Activated CD4-positive, alpha-beta memory T cell treated with anti-CD3 and anti-CD28 coated beads, Interleukin-2, amount 10 ng/mL, durations not matched to agents 7 days and 5 days (primary cell): ENCODE data around the gene ITGB4. TPM values are rescaled to one million over a fixed set of nuclear protein-coding genes. Genes with fewer than 3 reads are reported as not detected.
A peak's percentile ranks its signal among the peaks of the same experiment; 100 is the strongest.

Experiments used
- CTCF ChIA-PET: fragments of 350-600 bp; sonication (Branson Sonifier 250); formaldehyde crosslinking; loops from one replicate; lab custom pipeline; 2021; ENCODE audit warnings: antibody characterized with exemption, inconsistent platforms; lab: Charles Lee
- POLR2A ChIA-PET: fragments of 350-600 bp; sonication (Branson Sonifier 250); formaldehyde crosslinking; loops from one replicate; lab custom pipeline; 2021; ENCODE audit warnings: antibody characterized with exemption; lab: Charles Lee
- DNase-seq: peaks from one replicate; pipeline ENCODE4 v3.0.0-alpha.2; 2020
- H3K27ac Mint-ChIP-seq: one replicate; pipeline ENCODE4 v1.8.0; 2021; ENCODE audit warnings: mild to moderate bottlenecking, mixed read lengths
- H3K27me3 Mint-ChIP-seq: one replicate; pipeline ENCODE4 v1.8.0; 2021; ENCODE audit warnings: mixed read lengths
- H3K36me3 Mint-ChIP-seq: one replicate; pipeline ENCODE4 v1.8.0; 2021; ENCODE audit warnings: low read depth, mixed read lengths
- H3K4me1 Mint-ChIP-seq: one replicate; pipeline ENCODE4 v1.8.0; 2021; ENCODE audit warnings: mixed read lengths
- H3K4me3 Mint-ChIP-seq: one replicate; pipeline ENCODE4 v1.8.0; 2021; ENCODE audit warnings: mild to moderate bottlenecking, mixed read lengths
- H3K9me3 Mint-ChIP-seq: one replicate; pipeline ENCODE4 v1.8.0; 2021; ENCODE audit warnings: mixed read lengths
- total RNA-seq, 2 experiments: library from RNA; stranded (reverse); gene quantifications; one replicate each; pipeline ENCODE4 v1.2.3, GENCODE V29; 2021

ITGB4 gene
- total RNA-seq, 2 experiments from 2014 or later, result 0.43 to 0.68 TPM

DNA sequence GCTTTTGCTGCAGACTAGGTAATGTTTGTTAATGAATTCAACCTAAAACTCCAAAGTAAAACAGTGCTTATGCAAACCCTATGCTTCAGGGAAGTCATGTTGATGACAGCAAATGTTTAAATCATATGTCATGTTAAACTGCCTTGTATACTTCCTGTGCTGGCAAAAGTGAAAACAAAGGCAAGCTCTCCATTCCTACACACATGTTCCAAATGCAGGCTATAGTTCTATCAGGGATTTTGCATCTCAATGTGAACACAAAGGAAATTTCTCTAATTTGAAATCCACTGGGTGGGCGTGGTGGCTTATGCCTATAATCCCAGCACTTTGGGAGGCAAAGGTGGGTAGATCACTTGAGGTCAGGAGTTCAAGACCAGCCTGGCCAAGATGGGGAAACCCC is 82.6 kb downstream of the ITGB4 start:
- peaks cover 11% of the 10 kb centered on the region for H3K36me3 Mint-ChIP-seq
- peak overlapping the region; percentile 24 for H3K27ac Mint-ChIP-seq
- H3K4me3 Mint-ChIP-seq, result no peak overlapping the region

DNA sequence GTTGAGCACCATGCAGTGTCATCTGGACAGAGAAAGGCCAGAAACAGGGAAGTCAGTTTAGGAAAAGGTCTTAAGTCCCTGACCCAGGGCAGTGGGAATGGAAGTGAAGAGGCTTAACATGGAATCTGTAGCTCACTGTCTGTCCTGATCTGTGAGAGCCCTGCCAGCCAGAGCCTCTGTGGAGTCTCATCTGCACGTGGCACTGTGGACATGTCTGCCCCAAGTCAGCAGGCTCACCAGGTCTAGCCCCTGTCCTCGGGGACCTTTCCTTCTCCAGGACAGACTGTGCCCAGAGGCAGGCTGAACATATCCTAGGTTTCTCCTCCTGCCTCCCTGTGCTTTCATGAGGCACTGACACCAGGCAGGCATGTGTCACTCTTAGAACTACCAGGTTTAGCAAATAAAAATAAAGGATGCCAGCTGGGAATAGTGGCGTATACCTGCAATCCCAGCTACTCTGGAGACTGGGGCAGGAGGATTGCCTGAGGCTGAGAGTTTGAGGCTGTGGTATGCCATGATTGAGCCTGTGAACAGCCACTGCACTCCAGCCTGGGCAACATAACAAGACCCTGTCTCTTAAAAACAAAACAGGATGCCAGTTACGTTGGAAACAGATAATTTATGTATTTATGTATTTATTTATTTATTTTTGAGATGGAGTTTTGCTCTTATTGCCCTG is 85.7 kb downstream of the ITGB4 start:
- ChIA-PET POLR2A (interaction anchor here (0.9 kb wide), 1 partner anchor 20 kb away, joined by 4 read pairs; no protein-coding TSS in a partner anchor), CTCF (interaction anchor here (1.3 kb wide), 1 partner anchor 11 kb away, joined by 3 read pairs; no protein-coding TSS in a partner anchor)
- Mint-ChIP-seq H3K9me3 (no peaks in the 10 kb centered on the region), H3K4me1 (peaks cover 12% of the 10 kb centered on the region), H3K4me3 (no peak overlapping the region), H3K27me3 (no peaks in the 10 kb centered on the region), H3K36me3 (peaks cover 3% of the 10 kb centered on the region), H3K27ac (no peak overlapping the region)
- DNase-seq, result no peak

More for the DNA sequence above, 82.6 kb downstream of the ITGB4 start:
- Mint-ChIP-seq H3K4me1 (peaks cover 12% of the 10 kb centered on the region), H3K27me3 (no peaks in the 10 kb centered on the region), H3K9me3 (no peaks in the 10 kb centered on the region)
- POLR2A ChIA-PET, result interaction anchor here (1.3 to 2.7 kb wide), 4 partner anchors 8 to 25 kb away, joined by 3 to 26 read pairs (median 4); partner anchors contain the start of gene UNK
- DNase-seq, result no peak
- CTCF ChIA-PET, result interaction anchor here (0.6 to 1.4 kb wide), 6 partner anchors 21 to 574 kb away, joined by 3 to 5 read pairs (median 3); partner anchors contain the start of gene UNC13D

Other genes starting within 250 kb of the ITGB4 start
- gene CASKIN2, start 205.9 kb upstream of the ITGB4 start, total RNA-seq, result 1 to 10 TPM; 1.5 to 1.9 TPM
- gene TSEN54, start 204.9 kb upstream of the ITGB4 start, total RNA-seq, result 10 to 100 TPM; 55.6 to 60.5 TPM
- 10 to 100 TPM; 25.9 to 27.8 TPM for gene LLGL2, start 195.8 kb upstream of the ITGB4 start, total RNA-seq
- 10 to 100 TPM; 11.3 to 13.7 TPM for gene MYO15B, start 133.7 kb upstream of the ITGB4 start, total RNA-seq
- not detected for gene SMIM5, start 88.0 kb upstream of the ITGB4 start, total RNA-seq
- gene RECQL5, start 54.3 kb upstream of the ITGB4 start, total RNA-seq, result 10 to 100 TPM; 38.3 TPM
- gene SAP30BP, start 54.1 kb upstream of the ITGB4 start, total RNA-seq, result 10 to 100 TPM; 87.2 to 89.6 TPM
- 10 to 100 TPM; 40.0 to 40.6 TPM for gene GALK1, start 43.7 kb downstream of the ITGB4 start, total RNA-seq
- 10 to 100 TPM; 26.1 TPM for gene UNK, start 63.3 kb downstream of the ITGB4 start, total RNA-seq
- 100 to 1,000 TPM; 179 to 190 TPM for gene UNC13D, start 122.9 kb downstream of the ITGB4 start, total RNA-seq
- 100 to 1,000 TPM; 107 to 114 TPM for gene WBP2, start 133.9 kb downstream of the ITGB4 start, total RNA-seq
- gene TRIM47, start 157.1 kb downstream of the ITGB4 start, total RNA-seq, result 10 to 100 TPM; 31.9 to 33.8 TPM
- gene TRIM65, start 175.5 kb downstream of the ITGB4 start, total RNA-seq, result 10 to 100 TPM; 24.9 to 26.1 TPM
- 10 to 100 TPM; 79.9 to 85.0 TPM for gene MRPL38, start 183.4 kb downstream of the ITGB4 start, total RNA-seq
- gene FBF1, start 219.6 kb downstream of the ITGB4 start, total RNA-seq, result 10 to 100 TPM; 19.8 to 21.1 TPM